Loucy (cell line): ENCODE results near the gene ABCC4.

Experiments
- H2AFZ ChIP-seq: fragments of 200-600 bp; sonication (generic); 2 replicates; pipeline ENCODE4 v1.6.0; 2016; ENCODE audit warnings: antibody characterized with exemption, mild to moderate bottlenecking, low read length, moderate library complexity
- H3F3A ChIP-seq: fragments of 200-600 bp; 2 replicates; pipeline ENCODE4 v1.6.0; 2016; ENCODE audit warnings: antibody characterized with exemption, low read depth, mild to moderate bottlenecking
- H3K27me3 ChIP-seq: fragments of 200-600 bp; sonication (generic); 2 replicates; pipeline ENCODE4 v1.6.1; 2014; ENCODE audit warnings: low read length, mild to moderate bottlenecking; ENCODE audit not compliant: insufficient read depth, poor library complexity, severe bottlenecking
- H3K36me3 ChIP-seq: fragments of 200-600 bp; sonication (generic); 2 replicates; pipeline ENCODE4 v1.6.1; 2016; ENCODE audit warnings: low read length; ENCODE audit not compliant: insufficient read depth
- H3K4me1 ChIP-seq: fragments of 200-600 bp; sonication (generic); 2 replicates; pipeline ENCODE4 v1.5.1; 2014; ENCODE audit warnings: low read length, mild to moderate bottlenecking; ENCODE audit not compliant: insufficient read depth, poor library complexity, severe bottlenecking
- H3K4me2 ChIP-seq: fragments of 200-600 bp; sonication (generic); 2 replicates; pipeline ENCODE4 v1.6.0; 2014; ENCODE audit warnings: antibody characterized with exemption, low read length, low read depth, mild to moderate bottlenecking; ENCODE audit not compliant: poor library complexity, severe bottlenecking
- H3K4me3 ChIP-seq: fragments of 200-600 bp; sonication (generic); 2 replicates; pipeline ENCODE4 v1.5.1; 2014; ENCODE audit warnings: low read length, mild to moderate bottlenecking, mixed read lengths; ENCODE audit not compliant: poor library complexity, severe bottlenecking
- H3K79me2 ChIP-seq: fragments of 200-600 bp; sonication (generic); 2 replicates; pipeline ENCODE4 v1.6.1; 2014; ENCODE audit warnings: low read length; ENCODE audit not compliant: insufficient read depth
- H3K9ac ChIP-seq: fragments of 200-600 bp; sonication (generic); 2 replicates; pipeline ENCODE4 v1.6.0; 2014; ENCODE audit warnings: mild to moderate bottlenecking, low read depth, low read length, moderate library complexity; ENCODE audit not compliant: poor library complexity, severe bottlenecking
- H3K9me2 ChIP-seq: fragments of 200-600 bp; sonication (generic); replicated peaks from 2 replicates; pipeline ENCODE4 v1.6.1; 2016; ENCODE audit warnings: low read depth, low read length, mixed read lengths
- H3K9me3 ChIP-seq: fragments of 200-600 bp; sonication (generic); 2 replicates; pipeline ENCODE4 v1.6.1; 2014; ENCODE audit warnings: mild to moderate bottlenecking, antibody characterized with exemption, low read length, low read depth; ENCODE audit not compliant: insufficient read depth
- H4K20me1 ChIP-seq: fragments of 200-600 bp; sonication (generic); 2 replicates; pipeline ENCODE4 v1.6.0; 2014; ENCODE audit warnings: antibody characterized with exemption, low read length, mild to moderate bottlenecking; ENCODE audit not compliant: insufficient read depth, poor library complexity, severe bottlenecking
- EZH2phosphoT487 ChIP-seq: fragments of 200-600 bp; IDR thresholded peaks from 2 replicates; pipeline ENCODE4 v1.6.1; 2018; ENCODE audit warnings: antibody characterized with exemption, mild to moderate bottlenecking, moderate library complexity, borderline replicate concordance
- TF ChIP-seq, protein P1 (sequence below): fragments of 200-600 bp; sonication (generic); conservative IDR thresholded peaks from 2 replicates; pipeline ENCODE4 v1.5.1; 2014; ENCODE audit warnings: mild to moderate bottlenecking, antibody characterized with exemption, low read length

The ABCC4 gene

DNA sequence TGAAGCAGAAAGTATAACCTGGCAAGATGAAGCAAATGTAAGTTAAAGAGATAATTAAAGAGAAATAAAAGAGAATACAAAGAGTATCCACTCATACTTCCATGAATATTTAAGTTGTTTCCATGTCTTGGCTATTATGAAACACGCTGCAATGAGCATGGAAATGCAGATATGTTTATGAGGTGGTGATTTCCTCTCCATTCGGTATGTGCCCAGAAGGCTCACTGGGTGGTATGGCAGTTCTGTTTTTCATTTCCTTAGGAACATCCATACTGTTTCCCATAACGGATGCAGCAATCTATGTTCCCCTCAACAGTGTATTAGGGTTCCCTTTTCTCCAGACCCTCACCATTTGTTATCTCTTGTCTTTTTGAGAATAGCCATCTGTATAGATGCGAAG lies 316.3 kb downstream of the ABCC4 start:
- no peaks in the 10 kb centered on the region for H3K79me2 ChIP-seq
- TF ChIP-seq, protein P1, sequence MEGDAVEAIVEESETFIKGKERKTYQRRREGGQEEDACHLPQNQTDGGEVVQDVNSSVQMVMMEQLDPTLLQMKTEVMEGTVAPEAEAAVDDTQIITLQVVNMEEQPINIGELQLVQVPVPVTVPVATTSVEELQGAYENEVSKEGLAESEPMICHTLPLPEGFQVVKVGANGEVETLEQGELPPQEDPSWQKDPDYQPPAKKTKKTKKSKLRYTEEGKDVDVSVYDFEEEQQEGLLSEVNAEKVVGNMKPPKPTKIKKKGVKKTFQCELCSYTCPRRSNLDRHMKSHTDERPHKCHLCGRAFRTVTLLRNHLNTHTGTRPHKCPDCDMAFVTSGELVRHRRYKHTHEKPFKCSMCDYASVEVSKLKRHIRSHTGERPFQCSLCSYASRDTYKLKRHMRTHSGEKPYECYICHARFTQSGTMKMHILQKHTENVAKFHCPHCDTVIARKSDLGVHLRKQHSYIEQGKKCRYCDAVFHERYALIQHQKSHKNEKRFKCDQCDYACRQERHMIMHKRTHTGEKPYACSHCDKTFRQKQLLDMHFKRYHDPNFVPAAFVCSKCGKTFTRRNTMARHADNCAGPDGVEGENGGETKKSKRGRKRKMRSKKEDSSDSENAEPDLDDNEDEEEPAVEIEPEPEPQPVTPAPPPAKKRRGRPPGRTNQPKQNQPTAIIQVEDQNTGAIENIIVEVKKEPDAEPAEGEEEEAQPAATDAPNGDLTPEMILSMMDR: no peak
- no peak for TF ChIP-seq EZH2phosphoT487
- no peaks in the 10 kb centered on the region for H3K9me3 ChIP-seq
- no peak overlapping the region for H2AFZ ChIP-seq
- H3K4me1 ChIP-seq: no peaks in the 10 kb centered on the region
- H3K27me3 ChIP-seq: no peaks in the 10 kb centered on the region
- H3K4me3 ChIP-seq: no peak overlapping the region
- H4K20me1 ChIP-seq: no peaks in the 10 kb centered on the region
- H3F3A ChIP-seq: no peaks in the 10 kb centered on the region
- no peak overlapping the region for H3K4me2 ChIP-seq
- H3K9ac ChIP-seq: no peak overlapping the region
- H3K9me2 ChIP-seq: no peaks in the 10 kb centered on the region
- H3K36me3 ChIP-seq: no peaks in the 10 kb centered on the region

DNA sequence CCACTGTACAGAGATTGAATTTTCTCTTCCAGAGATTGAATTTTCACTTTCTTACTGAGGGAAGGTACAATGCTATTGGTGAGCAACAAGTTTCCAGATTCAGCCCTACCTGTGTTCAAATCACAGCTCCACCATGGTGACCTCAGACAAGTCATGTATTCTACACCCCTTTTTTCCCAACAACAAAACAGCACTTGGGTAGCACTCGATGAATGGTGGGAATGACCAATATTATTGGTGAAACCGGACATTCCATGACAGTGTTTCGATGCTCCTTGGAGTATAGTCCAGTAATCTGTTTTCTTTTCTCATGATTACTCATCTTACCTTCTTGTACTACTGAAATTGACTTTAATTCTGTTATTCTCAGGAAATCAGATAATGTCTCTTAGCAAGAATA lies 322.7 kb downstream of the ABCC4 start:
- H3K4me1 ChIP-seq: no peaks in the 10 kb centered on the region
- no peaks in the 10 kb centered on the region for H3F3A ChIP-seq
- no peaks in the 10 kb centered on the region for H3K27me3 ChIP-seq
- H3K9ac ChIP-seq: no peak overlapping the region
- H3K79me2 ChIP-seq: no peaks in the 10 kb centered on the region
- H4K20me1 ChIP-seq: no peaks in the 10 kb centered on the region
- no peaks in the 10 kb centered on the region for H3K9me3 ChIP-seq
- TF ChIP-seq, protein P1: no peak
- no peak for TF ChIP-seq EZH2phosphoT487
- H3K9me2 ChIP-seq: no peaks in the 10 kb centered on the region
- no peaks in the 10 kb centered on the region for H3K36me3 ChIP-seq
- H3K4me2 ChIP-seq: no peak overlapping the region
- no peak overlapping the region for H3K4me3 ChIP-seq
- no peak overlapping the region for H2AFZ ChIP-seq

DNA sequence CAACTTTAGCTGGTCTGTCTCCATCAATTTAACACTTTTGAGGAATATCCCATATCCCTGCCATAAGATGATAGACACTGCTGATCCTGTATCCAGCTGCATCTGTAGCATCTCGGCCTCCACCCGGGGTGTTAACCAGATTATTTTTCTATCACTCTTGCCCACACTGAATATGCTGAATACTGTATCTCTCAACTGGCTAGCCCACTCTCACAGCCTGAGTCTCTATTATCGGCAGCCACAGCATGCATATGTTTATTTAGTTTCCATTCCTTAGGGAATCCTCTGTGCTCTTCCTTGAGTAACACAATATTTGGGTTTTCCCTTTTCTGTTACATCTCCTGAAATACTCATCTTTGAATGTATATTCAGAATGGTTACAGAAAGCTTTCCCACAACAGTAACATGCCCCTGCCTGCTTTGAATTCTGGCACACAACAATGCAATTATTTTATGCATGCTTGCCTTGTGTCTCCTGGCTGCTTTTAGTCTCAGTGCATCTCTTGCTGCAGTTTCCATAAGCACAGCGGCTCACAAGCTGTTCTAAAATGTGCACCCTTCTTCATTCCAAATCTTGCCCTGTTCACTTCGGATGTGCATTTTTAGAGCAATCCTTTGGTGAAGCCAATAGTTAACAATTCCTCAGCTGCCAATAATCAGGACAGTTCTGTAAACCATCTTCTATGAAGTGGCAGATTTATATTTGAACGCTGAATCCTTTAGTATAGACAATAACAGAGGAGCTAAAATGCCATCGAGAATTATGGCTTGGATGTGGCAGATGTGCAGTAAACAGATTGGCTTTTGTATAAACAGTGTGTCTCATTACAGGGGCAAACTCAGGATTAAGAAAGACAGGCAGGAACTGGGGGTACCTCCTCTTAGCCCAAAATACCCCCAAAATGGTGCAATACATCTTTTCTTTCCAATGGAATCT lies 327.0 kb downstream of the ABCC4 start:
- H2AFZ ChIP-seq: no peak overlapping the region
- no peaks in the 10 kb centered on the region for H3K9me3 ChIP-seq
- no peaks in the 10 kb centered on the region for H3K9me2 ChIP-seq
- no peaks in the 10 kb centered on the region for H4K20me1 ChIP-seq
- no peak overlapping the region for H3K9ac ChIP-seq
- no peaks in the 10 kb centered on the region for H3K79me2 ChIP-seq
- no peaks in the 10 kb centered on the region for H3F3A ChIP-seq
- H3K4me1 ChIP-seq: no peaks in the 10 kb centered on the region
- H3K36me3 ChIP-seq: no peaks in the 10 kb centered on the region
- TF ChIP-seq, protein P1: no peak
- no peak for TF ChIP-seq EZH2phosphoT487
- H3K27me3 ChIP-seq: no peaks in the 10 kb centered on the region
- no peak overlapping the region for H3K4me3 ChIP-seq
- H3K4me2 ChIP-seq: no peak overlapping the region
